Stimulated activated CD8-positive, alpha-beta memory T cell treated with anti-CD3 and anti-CD28 coated beads, Interleukin-2, amount 100 ng/mL, for 1 hour (primary cell): ENCODE measurements around the gene CHST11.

Source experiments
- DNase-seq, 2 donors: peaks; one replicate each; pipeline ENCODE4 v3.0.0-alpha.2; 2020; ENCODE audit warnings: low read depth in 2 of 2

Gene CHST11

GRCh38 chr12:104503191-104503590 is 46.4 kb downstream of the CHST11 start:
- DNase-seq, result no peak

DNA sequence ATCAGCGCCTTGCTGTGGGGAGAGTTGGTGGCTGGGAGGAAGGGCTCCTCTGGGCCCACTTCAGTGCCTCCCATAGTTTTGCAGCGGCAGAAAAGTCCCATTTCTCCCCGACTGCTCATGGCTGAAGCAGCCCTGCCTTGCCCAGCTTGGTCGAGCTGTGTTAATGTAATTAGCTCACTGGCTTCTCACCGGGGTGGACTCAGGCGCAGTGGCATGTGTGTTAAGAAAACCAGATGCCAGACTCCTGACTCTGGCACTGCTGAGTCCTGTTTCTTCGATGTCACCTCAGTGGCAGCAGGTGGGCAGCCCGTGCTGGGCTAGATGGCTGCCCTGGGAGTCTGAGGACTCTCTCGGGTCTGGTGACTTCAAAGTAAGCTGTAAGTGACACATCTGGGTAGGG is 47.4 kb downstream of the CHST11 start:
- DNase-seq, result no peak

GRCh38 chr12:104505095-104505818 is 48.5 kb downstream of the CHST11 start:
- DNase-seq, result no peak

DNA sequence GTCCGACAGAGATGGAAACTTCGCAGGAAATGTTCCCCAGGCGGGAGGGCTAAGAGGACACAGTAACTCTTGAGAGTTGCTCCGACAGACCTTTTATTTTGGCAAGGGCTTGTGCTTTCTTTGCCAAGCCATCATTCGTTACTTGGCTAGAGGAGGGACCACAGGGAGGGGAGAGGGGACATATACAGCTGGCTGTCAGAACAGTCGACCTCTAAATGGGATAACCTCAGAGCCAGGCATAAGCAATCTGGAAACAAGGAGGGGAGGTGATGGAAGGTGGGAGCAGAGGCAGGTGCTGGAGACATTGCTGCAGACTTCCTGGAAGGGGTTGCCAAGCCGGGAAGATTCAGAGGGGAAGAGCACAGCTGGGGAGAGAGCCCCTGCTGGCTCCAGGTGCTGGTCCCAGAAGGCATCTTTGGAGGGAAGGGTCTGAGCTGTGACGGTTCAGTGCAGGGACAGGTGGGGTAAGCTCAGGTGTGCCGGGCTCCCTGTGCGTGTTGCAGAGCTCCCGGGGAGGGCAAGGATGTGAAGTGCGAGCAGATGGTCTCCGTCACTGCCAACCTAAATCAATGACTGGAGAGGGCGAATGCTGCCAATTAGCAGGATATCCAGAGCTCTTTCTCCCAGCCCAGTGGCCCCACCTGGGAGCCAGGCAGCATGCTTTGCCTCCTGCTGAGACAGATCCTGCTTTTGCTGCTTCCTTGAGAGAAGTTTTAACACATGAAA is 50.1 kb downstream of the CHST11 start:
- no peak for DNase-seq

DNA sequence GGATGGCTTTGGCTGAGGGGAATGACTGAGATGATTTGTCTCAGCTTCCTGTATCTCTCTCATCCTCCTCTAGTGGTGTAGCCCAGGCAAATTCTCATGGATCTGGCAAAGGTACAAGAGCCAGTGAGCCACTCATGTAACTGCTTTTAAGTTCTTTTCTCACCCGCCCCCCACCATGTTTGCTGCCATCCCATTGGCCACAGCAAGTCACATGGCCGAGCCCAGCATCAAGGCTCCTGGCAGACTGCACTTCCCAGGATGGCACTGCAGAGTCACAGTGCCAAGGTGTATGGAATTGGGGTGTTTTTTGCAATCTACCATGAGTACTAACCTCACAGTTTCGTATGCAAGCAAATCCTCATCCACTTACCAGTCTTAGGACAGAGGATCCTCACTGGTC is 50.9 kb downstream of the CHST11 start:
- DNase-seq, result no peak

- DNase-seq, result no peak
Observed at GRCh38 chr12:104508752-104509446, 52.2 kb downstream of the CHST11 start.

- DNase-seq, result no peak
Observed at GRCh38 chr12:104510145-104510872, 53.6 kb downstream of the CHST11 start.

DNA sequence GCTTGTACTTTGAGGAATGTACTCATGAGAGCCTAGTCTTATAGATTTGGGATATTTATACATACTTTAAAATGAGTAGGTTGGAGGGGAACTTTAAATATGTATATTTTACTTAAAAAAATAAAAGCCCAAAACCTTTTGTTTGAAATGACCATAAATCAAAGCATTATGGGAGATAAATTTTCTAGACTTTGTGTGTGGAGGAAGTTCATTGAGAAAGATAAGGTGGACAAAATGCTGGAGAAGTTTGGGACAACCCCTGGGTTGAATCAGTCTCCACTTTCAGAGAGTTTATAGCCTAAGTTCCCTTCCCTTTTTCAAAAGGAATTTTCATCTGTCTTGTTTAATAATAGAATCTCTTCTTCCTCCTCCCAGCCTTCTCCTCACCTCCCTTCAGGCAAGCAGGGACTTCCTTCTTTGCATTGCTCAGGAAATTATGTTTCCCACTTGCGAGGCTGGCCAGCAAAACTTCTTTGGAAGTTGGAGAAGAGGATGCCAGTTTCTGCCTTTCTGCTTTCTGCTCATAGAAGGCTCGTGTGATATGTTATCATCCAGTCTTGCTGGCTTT is 54.2 kb downstream of the CHST11 start:
- no peak for DNase-seq

DNA sequence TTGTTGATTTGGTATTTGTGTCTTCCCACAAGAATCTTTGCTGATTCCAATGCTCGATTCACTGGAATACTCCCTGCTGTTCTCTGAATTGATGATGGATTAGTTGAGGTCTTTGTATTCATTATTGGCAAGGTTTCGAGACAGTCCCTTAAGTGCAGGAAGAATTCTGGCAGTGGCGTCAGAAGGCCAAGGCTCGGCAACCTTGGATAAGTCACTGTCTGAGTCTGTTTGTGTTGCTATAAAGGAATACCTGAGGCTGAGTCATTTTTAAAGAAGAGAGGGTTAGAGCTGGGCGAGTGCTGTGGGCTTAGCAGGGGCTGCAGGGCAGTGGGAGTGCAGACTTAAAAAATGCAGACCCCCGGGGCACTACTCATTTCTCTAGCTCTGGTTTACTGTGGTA is 56.9 kb downstream of the CHST11 start:
- DNase-seq, result no peak

GRCh38 chr12:104514092-104514810 is 57.5 kb downstream of the CHST11 start:
- no peak for DNase-seq

DNA sequence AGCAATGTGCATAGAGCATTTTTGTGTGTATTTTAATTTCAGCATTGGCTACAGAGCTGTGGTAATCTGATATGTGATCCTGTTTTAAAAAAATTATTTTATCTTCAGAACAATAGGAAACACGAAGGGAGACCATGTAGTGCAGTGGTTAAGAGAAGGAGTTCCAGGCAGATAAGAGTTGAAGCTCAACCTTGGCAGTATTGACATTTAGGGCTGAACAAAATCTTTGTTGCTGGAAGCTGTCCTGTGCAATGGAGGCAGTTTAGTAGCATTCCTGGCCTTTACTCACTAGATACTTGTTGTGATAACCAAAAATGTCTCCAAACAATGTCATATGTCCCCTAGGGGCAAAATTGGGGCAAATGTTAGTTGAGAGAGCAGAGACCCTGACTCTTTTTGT is 59.2 kb downstream of the CHST11 start:
- DNase-seq, result no peak

- DNase-seq, result no peak
Observed at GRCh38 chr12:104516821-104517220, 60.1 kb downstream of the CHST11 start.

GRCh38 chr12:104517880-104518279 is 61.1 kb downstream of the CHST11 start:
- DNase-seq, result no peak

- DNase-seq, result peak; percentile 9 to 14
Observed at GRCh38 chr12:104519190-104520019, 62.7 kb downstream of the CHST11 start.

- no peak for DNase-seq
Observed at GRCh38 chr12:104520242-104520900, 63.6 kb downstream of the CHST11 start.

DNA sequence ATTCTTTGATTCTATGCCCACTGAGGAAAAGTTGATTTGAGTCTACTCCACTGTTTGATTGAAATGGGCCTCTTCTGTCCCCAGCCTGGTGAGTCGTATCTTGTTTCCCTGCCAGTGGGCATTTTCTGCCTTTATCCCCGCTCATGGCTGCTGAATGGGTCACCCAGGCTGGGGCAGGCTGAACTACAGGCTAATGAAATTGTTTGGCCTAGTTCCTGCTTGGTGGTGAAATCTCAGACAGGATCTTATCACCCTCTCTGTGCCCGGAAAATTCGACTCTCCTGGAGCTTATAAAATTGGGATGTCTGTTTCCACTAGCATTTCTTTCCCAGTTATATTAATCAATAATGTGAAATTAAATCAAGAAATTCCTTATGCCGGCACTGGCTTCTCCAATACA is 65.0 kb downstream of the CHST11 start:
- no peak for DNase-seq

GRCh38 chr12:104522985-104523722 is 66.4 kb downstream of the CHST11 start:
- no peak for DNase-seq

- no peak for DNase-seq
Observed at GRCh38 chr12:104524034-104524832, 67.5 kb downstream of the CHST11 start.
